NCI-H1694 treated with DMSO at 0.1 percent for 48 hours (cell line): ENCODE data around the gene KDM4B.

Experiments
- DNase-seq: peaks from one replicate; lab custom pipeline; 2025; lab: John Stamatoyannopoulos, UW

KDM4B gene

GRCh38 chr19:5013761-5014160, 44.8 kb downstream of the KDM4B start:
- no peak for DNase-seq

GRCh38 chr19:5014941-5015340, 46.0 kb downstream of the KDM4B start:
- no peak for DNase-seq

DNA sequence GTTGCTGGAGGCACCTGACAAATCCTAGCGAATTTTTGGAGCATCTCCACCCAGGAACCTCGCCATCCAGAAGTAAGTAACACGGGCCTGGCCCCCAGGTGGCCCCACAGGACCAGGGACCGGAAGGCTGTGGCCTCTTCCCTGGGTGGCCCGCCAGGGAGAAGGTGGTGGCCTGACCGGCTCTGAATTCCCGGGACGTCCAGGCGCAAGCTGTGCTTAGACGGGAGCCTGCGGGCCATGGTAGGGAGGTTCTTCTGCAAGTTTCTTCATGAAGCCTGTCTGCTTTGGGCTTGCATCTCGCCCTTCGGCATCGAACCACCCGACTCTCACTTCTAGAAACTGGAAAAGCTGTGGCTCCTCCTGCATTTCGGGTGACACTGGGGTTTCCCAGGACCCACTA, 47.4 kb downstream of the KDM4B start:
- DNase-seq, result no peak

DNA sequence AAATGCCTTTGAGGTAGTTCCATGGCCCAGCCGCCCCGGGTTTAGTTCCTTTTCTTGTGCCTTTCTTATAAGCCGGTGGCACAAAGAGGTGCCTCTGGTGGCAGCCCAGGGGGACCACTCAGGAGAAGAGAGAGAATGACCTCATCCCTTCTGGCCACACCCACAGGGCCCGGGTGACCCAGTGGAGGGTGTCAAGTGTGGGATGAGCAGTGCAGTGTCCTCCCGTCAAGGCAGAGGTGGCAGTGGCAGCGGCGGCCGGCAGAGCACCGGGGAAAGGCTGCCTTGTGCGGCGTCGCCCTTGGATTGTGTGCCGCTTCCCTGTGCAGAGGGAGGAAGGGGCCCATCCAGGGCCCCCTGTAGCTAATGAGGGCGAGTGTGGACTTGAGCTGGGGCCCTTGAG, 47.9 kb downstream of the KDM4B start:
- no peak for DNase-seq

DNA sequence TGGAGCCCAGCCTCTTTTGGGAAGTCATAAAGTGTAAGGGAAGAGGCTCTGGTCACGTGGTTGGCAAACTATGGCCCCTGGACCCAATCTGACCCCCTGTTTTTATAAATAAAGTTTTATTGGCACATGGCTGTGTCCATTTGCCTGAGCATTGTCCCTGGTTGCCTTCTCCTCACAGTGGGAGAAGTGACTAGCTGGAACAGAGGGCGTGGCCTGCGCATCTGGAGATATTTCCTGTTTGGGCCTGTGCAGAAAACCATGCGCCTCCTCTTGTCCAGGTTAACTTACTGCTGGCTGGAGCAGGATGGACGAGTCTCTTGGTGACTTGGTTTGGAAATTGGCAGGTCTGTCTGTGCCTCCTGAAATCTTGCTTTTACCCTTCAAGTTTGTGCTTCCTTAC, 48.3 kb downstream of the KDM4B start:
- no peak for DNase-seq

- DNase-seq, result no peak
Observed at GRCh38 chr19:5018224-5019015, 49.5 kb downstream of the KDM4B start.

- DNase-seq, result no peak
Observed at GRCh38 chr19:5020368-5020767, 51.5 kb downstream of the KDM4B start.

DNA sequence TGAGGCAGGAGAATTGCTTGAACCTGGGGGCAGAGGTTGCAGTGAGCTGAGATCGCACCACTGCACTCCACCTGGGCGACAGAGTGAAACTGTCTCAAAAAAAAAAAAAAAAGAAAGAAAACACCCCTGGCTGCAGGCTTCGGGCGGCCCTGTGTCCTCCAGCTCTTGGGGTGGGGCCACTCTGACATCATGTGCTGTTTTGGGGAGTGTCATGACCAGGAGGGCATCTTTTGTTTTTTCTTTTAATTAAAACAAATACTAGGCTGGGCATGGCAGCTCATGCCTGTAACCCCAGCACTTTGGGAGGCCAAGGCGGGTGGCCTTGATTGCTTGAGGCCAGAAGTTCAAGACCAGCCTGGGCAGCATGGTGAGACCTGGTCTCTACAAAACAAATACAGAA, 52.1 kb downstream of the KDM4B start:
- no peak for DNase-seq

- DNase-seq, result no peak
Observed at GRCh38 chr19:5022066-5022860, 53.4 kb downstream of the KDM4B start.

DNA sequence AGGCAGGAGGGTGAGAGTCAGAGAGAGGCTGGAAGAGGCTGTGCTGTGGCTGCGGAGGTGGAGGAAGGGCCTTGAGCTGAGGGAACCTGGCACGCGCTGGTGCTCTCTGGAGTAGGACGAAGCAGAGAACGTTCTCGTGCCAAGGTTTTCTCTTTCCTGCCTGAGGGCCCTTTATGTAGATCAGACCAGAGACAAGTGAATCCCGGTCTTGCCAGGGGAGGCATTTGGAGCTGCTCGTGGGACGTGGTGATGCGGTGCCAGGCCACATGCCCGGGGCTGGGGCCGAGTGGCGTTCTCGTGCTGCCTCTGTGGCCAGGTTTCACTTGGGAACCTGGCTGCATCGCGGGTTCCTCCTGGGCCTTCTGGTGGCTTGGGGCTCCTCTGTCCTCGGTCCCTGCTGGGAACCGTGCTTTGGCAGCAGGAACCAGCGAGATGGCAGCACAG, 54.2 kb downstream of the KDM4B start:
- DNase-seq, result no peak

- no peak for DNase-seq
Observed at GRCh38 chr19:5024282-5024681, 55.4 kb downstream of the KDM4B start.

DNA sequence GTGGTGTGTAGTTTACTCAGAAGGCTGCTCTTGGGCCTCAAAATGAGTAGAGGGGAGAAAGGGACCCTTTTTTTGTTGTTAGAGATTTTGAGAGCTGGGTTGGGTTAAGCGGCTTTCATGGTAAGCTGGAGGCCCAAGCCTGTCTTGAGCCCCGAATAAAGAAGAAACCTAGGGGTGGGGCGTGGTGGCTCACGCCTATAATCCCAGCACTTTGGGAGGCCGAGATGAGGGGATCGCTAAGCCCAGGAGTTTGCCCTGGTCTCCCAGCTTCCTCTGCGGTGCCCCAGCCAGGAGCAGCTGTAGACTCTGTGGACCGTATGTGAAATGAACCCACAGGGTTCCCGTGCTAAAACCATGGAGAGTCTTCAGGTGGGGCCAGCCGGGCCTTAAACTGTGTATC, 56.1 kb downstream of the KDM4B start:
- no peak for DNase-seq

DNA sequence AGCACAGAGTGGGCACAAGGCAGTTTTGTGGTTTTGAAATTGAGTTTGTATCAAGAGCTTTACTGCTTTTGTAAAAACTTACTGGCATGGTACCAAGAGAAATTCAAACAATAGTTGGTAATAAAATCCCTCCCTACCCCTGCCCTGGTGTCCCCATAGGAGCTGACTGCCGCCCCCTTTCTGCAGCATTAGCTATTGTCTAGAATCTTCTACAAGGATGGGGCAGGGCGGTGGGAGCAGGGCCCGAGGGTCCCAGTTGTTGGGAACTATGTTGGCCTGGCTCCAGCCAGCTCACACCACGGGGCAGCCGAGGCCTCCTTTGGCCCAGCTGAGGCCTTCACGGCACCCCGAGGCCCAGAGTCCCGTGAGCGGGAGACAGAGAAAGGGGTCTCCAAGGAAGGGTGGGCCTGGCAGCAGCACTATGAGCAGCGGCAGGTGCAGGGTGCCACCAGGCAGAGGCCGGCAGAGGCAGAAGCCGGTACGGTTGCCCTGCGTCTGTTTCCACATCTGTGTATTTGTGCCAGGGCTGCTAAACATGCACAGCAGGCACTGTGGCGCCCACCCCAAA, 57.9 kb downstream of the KDM4B start:
- no peak for DNase-seq

DNA sequence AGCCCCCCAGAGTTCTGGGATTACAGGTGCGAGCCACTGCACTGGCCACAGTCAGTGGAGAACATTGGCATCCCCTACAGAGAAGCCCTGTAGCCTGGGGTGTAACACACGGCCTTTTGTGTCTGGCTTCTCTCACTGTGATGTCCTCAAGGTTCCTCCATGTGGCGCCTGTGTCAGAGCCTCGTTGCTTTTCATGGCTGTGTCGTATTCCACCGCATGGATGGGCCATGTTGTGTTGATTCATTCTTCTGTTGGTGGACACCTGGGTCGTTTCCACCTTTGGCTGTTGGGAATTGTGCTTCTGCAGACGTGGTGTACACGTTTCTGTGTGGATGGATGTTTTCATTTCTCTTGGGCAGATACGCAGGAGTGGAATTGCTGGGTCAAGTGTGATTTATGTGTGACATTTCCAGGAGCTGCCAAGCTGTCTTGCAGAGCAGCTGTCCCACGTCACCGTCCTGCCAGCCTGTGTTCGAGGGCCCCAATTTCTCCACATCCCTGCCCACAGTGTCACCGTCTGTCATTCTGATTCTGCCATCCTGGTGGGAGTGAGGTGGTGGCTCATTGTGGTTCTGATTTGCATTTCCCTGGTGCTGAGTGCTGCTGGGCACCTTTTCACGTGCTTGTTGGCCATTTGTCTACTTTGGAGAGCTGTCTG, 59.4 kb downstream of the KDM4B start:
- DNase-seq, result no peak

DNA sequence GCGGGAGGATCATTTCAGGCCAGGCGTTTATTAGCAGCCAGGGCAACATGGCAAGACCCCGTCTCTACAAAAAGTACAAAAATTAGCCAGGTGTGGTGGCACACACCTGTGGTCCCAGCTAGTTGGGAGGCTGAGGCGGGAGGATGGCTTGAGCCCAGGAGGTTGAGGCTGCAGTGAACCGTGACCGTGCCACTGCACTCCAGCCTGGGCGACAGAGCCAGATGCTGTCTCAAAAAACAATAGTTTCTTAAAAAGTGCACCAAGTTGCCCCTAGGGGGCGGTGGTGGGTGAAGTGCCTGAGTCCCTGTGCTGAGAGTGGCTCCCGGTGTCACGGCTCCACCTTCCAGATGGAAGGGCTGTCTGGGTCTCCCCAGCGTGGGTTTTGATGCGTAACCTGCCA, 60.7 kb downstream of the KDM4B start:
- DNase-seq, result peak; percentile 31

DNA sequence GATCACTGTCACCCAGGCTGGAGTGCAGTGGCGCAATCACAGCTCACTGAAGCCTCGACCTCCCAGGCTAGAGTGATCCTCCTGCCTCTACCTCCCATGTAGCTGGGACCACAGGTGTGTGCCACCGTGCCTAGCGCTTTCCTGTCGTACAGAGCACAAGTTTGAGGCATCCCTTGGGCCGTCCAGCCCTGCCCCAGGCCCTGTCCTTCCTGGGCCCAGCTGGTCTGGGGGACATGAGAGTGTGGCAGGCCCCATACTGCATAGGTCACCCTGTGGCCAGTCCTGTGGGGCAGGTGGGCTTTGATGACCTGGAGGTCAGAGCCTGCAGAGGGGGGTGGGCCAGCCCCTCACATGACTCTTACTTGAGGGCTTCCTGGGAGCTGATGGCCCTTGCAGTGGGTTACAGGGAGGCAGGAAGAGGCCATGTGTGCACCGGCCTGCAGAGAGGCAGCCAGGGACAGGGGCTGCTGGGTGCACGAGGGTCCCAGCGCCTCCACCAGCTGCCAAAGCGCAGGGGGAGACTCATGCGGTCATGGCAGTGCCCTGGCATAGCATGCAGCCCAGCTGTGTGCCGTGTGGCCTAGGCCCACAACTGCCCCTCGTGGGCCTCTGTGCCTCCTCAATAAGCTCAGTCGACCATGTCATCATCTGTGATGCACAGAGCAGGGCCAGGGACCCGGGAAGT, 61.4 kb downstream of the KDM4B start:
- no peak for DNase-seq

DNA sequence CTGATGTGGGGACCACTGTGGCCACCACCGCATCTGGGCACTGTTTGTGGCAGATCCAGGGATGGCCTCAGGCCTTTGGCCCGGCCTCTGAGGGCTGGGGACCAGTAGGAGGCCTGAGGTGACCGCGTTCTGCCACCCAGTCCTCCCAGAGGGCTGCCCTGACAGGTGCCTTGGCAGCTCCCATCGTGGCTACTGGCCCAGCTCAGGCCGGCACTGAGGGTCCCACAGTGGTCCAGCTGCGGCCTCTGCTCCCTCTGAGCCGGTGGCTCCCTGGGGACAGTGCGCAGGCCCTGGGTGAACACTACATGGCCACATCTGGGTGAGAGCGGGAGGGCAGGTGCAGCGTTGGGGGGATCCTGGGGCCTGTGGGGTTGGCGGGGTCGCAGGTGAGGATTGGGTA, 61.9 kb downstream of the KDM4B start:
- DNase-seq, result no peak

DNA sequence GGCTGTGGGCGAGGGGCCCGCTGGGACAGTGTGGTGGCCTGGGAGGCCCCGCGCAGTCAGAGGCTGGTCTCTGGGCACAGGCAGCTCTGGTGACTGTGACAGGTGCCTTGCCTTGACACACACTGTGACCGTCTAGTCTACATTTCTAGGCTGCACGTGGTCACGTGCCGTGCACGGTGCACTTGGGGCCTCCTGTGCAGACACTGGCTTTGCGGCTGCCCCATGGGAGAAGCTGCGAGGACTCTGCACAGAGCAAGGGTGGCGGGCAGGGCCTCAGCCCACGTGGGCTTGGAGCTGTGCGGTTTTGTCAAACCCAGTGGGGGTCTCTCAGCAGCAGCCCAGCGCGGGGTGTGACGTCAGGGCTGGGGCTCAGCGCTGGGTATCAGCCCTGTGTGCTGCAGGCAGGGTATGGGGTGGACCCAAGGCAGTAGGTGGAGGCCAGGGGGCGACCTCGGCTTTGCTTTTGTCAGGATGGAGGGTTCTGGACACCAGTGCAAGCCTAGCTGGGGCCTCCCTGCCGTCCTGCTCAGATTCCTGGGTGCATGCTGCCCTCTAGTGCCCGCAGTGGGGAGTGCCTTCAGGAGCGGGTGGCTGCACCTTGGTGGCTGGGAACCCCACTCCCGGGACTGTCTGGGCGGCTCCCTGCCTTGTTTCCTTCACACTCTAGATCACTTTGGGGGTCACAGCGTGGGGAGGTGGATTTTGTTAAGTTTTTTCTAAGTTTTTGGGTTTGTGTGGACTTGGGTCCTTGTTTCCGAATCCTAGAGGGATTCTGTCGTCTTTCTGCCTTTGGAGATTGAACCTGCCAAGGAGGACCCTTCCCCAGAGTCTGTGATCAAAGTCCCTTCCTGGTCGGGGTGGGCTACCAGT, 62.6 kb downstream of the KDM4B start:
- no peak for DNase-seq

- DNase-seq, result no peak
Observed at GRCh38 chr19:5032101-5032967, 63.4 kb downstream of the KDM4B start.
